ENCODE data around the gene YKT6. TPM values are rescaled to one million over a fixed set of nuclear protein-coding genes. Genes with fewer than 3 reads are reported as not detected.

Gene YKT6
- total RNA-seq, 1 experiment from 2014 or later = 107 TPM

DNA sequence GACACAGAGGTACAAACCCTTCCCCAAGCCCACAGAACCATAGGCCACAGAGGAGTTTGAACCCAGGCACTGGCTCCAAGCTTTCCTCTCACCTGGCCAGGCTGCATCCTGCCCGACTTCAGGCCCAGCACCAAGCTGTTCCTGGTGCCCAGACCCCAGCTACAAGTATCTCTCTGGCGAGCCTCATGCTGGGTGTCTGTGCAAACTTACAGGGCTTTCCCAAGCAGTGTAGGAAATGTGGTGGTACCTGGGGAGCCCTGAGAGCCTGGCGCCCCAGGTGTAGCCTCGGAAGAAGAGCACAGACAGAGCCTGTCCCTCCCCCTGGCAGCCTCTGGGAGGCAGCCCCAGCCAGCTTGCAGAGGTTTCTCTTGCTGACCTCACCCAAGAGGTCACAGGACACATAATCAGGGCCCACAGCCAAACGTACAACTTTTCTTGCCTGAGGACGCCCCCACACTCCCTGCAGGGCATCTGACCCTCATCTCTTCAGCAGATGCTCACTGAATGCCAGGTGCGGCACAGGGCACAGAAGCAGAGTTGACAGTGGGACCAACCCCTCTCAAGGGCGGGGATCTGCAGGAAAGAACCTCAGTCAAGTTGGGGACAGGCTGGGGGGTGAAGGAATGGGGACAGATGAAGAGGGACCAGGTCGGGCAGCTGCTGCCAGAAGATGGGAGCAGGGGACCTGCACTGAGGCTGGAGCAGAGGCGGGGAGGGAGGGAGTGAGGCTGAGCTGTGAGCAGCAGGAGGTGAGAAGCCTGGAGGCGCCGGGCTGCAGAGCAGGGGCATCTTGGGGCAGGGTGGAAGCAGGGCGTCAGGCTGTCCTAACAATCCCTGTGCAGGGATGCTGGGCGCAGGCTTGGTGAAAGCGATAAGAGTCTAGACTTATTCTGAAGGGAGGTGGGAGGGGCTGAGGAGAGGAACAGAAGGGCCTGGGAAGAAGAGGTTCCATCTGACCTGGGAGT lies 43.4 kb upstream of the YKT6 start:
- Mint-ChIP-seq H3K9me3 (ENCODE audit: unreplicated experiment) (no peaks in the 10 kb centered on the region), H3K27ac (ENCODE audit: low read depth, unreplicated experiment) (no peak overlapping the region), H3K27me3 (ENCODE audit: insufficient read depth, unreplicated experiment) (no peaks in the 10 kb centered on the region), H3K4me1 (ENCODE audit: insufficient read depth, unreplicated experiment) (peaks cover 4% of the 10 kb centered on the region), H3K4me3 (ENCODE audit: unreplicated experiment) (no peak overlapping the region), H3K36me3 (ENCODE audit: insufficient read depth, unreplicated experiment) (no peaks in the 10 kb centered on the region)
- TF ChIP-seq, protein P1, sequence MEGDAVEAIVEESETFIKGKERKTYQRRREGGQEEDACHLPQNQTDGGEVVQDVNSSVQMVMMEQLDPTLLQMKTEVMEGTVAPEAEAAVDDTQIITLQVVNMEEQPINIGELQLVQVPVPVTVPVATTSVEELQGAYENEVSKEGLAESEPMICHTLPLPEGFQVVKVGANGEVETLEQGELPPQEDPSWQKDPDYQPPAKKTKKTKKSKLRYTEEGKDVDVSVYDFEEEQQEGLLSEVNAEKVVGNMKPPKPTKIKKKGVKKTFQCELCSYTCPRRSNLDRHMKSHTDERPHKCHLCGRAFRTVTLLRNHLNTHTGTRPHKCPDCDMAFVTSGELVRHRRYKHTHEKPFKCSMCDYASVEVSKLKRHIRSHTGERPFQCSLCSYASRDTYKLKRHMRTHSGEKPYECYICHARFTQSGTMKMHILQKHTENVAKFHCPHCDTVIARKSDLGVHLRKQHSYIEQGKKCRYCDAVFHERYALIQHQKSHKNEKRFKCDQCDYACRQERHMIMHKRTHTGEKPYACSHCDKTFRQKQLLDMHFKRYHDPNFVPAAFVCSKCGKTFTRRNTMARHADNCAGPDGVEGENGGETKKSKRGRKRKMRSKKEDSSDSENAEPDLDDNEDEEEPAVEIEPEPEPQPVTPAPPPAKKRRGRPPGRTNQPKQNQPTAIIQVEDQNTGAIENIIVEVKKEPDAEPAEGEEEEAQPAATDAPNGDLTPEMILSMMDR (IDR thresholded peaks at IDR 0.05; ENCODE audit: unreplicated experiment) = no peak
- intact Hi-C loops (cut with micrococcal nuclease) = no loop called here
- no peak for DNase-seq (ENCODE audit: unreplicated experiment)
- POLR2A ChIA-PET = no interaction called here
- BruUV-seq (replicated peaks) = no TSS peak
- CTCF ChIA-PET = interaction anchor here (0.7 kb wide), 1 partner anchor 245 kb away, joined by 4 read pairs; no protein-coding TSS in a partner anchor

DNA sequence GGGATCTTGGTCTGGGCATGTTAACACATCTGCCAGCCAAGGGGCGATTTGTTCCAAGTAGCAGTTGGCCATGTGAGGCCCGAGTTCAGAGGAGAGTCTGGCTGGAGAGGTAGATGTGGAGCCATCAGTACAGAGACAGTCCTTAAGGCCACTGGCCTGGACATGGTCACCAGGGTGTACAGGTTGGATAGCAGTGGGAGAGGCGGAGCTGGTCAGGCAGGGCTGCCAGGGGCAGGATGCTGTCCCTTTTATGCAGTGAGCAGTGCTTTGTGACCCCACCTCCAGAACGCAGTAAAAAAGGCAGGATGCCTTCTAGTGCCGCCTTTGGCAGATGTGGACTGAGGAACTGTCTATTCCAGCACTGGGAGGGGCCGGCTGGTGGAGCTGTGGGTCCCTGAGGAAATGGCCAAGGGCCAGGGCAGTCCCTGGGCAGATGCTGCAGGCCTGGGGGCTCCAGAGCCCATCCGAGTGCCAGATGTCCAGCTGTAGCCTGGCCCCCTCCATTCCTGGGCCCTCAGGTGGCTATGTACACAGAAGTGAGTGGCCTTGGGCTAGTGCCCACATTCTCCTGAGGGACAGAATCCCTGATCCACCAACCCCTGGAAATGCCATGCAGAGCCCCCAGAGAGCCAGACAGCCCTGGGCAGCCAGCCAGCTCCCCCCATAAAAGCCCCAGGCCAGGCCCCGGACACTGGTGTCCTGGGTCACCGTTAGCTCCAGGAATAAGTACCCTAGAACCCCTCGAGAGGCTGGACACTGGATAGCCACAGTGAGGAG lies 42.5 kb upstream of the YKT6 start:
- H3K36me3 Mint-ChIP-seq (ENCODE audit: insufficient read depth, unreplicated experiment) = no peaks in the 10 kb centered on the region
- intact Hi-C loops (cut with micrococcal nuclease) = no loop called here
- CTCF ChIA-PET = no interaction called here
- no TSS peak for BruUV-seq (replicated peaks)
- H3K27me3 Mint-ChIP-seq (ENCODE audit: insufficient read depth, unreplicated experiment) = no peaks in the 10 kb centered on the region
- H3K9me3 Mint-ChIP-seq (ENCODE audit: unreplicated experiment) = no peaks in the 10 kb centered on the region
- H3K4me3 Mint-ChIP-seq (ENCODE audit: unreplicated experiment) = no peak overlapping the region
- TF ChIP-seq, protein P1 (IDR thresholded peaks at IDR 0.05; ENCODE audit: unreplicated experiment) = no peak
- H3K4me1 Mint-ChIP-seq (ENCODE audit: insufficient read depth, unreplicated experiment) = peaks cover 13% of the 10 kb centered on the region
- DNase-seq (ENCODE audit: unreplicated experiment) = no peak
- H3K27ac Mint-ChIP-seq (ENCODE audit: low read depth, unreplicated experiment) = no peak overlapping the region
- POLR2A ChIA-PET = no interaction called here

- BruUV-seq (replicated peaks) = no TSS peak
- Mint-ChIP-seq H3K27me3 (ENCODE audit: insufficient read depth, unreplicated experiment) (no peaks in the 10 kb centered on the region), H3K36me3 (ENCODE audit: insufficient read depth, unreplicated experiment) (no peaks in the 10 kb centered on the region), H3K4me1 (ENCODE audit: insufficient read depth, unreplicated experiment) (peaks cover 19% of the 10 kb centered on the region), H3K9me3 (ENCODE audit: unreplicated experiment) (no peaks in the 10 kb centered on the region), H3K27ac (ENCODE audit: low read depth, unreplicated experiment) (no peak overlapping the region), H3K4me3 (ENCODE audit: unreplicated experiment) (no peak overlapping the region)
- ChIA-PET CTCF (no interaction called here), POLR2A (no interaction called here)
- TF ChIP-seq, protein P1 (IDR thresholded peaks at IDR 0.05; ENCODE audit: unreplicated experiment) = no peak
- intact Hi-C loops (cut with micrococcal nuclease) = no loop called here
- DNase-seq (ENCODE audit: unreplicated experiment) = no peak
Observed at GRCh38 chr7:44158873-44159631, 41.7 kb upstream of the YKT6 start.

Data from MCF 10A (cell line).